GM19043 (cell line): Measurements from ENCODE around the gene SLC6A16.
"Not testable (repeated sequence)": the region's sequence is repeated elsewhere in the genome, so short reads cannot be mapped to it uniquely, and the experiment has no call there.

Experiments
- ATAC-seq: cut with Tn5 transposase; IDR thresholded peaks from one replicate; pipeline ENCODE4 v1.9.1; 2021; ENCODE audit warnings: low read depth; ENCODE audit not compliant: unreplicated experiment

Gene SLC6A16

GRCh38 chr19:49287141-49287770 lies 37.7 kb downstream of the SLC6A16 start:
- no peak for ATAC-seq

DNA sequence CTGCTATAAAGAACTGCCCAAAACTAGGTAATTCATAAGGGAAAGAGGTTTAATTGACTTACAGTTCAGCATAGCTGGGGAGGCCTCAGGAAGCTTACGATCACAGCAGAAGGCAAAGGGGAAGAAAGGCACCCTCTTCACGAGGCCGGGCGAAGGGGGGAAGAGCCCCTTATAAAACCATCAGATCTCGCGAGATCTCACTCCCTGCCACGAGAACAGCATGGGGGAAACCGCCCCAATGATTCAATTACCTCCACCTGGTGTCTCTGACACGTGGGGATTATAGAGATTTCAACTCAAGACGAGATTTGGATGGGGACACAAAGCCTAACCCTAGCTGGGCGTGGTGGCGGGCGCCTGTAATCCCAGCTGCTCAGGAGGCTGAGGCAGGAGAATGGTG lies 42.8 kb downstream of the SLC6A16 start:
- no peak for ATAC-seq

GRCh38 chr19:49272204-49272603 lies 52.8 kb downstream of the SLC6A16 start:
- ATAC-seq: no peak

GRCh38 chr19:49271080-49271753 lies 53.8 kb downstream of the SLC6A16 start:
- no peak for ATAC-seq

DNA sequence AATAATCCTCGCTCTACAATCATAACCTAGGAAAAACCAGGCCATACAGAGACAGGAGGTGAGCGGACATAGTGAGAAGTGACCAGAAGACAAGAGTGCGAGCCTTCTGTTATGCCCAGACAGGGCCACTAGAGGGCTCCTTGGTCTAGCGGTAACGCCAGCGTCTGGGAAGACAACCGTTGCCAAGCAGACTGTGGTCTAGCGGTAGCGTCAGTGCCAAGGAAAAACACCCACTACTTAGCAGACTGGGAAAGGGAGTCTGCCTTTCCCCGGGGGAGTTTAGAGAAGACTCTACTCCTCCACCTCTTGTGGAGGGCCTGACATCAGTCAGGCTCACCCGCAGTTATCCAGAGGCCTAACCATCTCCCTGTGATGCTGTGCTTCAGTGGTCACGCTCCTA lies 58.6 kb downstream of the SLC6A16 start:
- ATAC-seq: not testable (repeated sequence)

DNA sequence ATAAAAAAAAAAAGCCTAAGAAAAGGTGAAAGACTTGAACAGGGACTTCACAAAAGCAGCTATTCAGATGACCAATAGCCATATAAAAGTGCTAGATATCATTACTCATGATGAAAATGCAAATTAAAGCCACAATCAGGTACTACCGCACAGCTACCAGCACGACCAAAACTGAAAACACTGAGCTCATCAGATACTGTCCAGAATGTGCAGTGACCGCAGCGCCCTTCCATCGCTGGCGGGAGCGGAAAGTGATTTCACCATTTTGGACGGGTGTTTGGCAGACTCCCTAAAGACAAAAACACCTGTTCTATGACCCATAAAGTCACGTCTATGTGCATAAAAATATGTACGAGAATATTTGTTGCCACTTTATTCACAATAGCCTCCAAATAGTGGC lies 60.7 kb downstream of the SLC6A16 start:
- ATAC-seq: no peak

DNA sequence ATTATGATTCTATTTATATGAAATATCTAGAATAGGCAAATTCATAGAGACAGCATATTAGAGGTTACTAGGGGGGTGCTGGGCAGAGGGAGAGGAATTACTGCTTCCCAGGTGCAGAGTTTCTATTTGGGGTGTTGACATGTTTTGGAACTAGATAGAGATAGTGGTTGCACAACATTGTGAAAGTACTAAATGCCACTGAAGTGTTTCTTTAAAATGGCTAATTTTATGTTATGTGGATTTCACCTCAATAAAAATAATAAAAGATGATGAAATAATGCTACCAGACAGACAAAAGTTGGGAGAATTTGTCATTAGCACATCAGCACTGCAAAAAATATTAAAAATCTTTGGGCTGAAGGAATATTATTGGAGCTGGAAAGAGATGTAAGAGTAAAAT lies 63.4 kb downstream of the SLC6A16 start:
- ATAC-seq: no peak

DNA sequence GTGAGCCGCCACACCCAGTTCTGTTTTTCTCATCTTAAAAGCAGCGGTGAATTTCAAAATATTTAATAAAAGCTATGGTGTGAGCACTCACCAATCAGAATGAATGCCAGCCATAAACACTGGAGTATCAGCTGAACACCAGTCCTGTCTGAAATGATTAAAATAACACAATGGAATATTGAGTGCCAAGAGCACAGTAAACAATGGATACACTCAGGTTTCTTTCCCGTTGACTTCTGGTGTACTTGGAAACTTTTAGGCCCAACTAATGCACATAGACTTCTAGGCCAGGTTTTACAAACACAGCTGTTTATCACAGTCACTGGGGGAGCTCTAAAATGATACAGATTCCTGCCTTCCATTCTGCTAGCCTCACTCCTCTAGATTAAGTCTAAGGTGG lies 68.3 kb downstream of the SLC6A16 start:
- ATAC-seq: no peak

DNA sequence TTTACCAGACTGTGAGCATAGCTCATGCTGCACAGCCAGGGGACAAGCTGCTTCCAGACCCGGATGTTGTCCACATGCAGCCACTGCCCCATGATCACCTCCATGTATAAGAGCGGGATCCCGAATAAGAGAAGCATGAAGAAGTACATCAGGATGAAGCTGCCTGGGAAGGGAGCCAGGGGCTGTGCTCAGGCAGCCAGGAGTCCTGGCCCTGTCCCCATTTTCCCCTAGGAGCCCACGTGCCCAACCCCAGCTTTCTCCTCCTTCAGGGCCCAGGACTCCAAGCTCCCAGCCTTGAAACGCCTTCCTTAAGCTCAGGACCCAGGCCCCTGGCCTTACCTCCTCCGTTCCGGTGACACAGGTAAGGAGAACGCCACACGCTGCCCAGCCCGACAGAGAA lies 69.3 kb downstream of the SLC6A16 start:
- ATAC-seq: no peak

GRCh38 chr19:49249933-49250332 lies 75.1 kb downstream of the SLC6A16 start:
- ATAC-seq: no peak

DNA sequence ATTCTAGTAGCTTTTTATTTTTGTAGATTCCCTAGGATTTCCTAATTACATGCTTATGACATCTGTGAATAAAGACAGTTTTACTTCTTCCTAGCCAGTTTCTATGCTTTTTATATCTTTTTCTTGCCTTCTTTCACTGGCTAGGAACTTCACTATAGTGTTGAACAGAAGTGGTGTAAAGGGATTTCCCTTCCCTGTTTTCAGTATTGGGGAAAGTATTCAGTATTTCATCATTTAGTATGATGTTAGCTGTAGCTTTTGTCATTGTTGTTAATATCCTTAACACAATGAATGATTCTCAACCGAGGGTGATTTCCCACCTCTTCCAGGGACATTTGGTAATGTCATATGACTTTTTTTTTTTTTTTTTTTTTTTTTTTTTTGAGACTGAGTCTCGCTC lies 77.3 kb downstream of the SLC6A16 start:
- ATAC-seq: no peak

DNA sequence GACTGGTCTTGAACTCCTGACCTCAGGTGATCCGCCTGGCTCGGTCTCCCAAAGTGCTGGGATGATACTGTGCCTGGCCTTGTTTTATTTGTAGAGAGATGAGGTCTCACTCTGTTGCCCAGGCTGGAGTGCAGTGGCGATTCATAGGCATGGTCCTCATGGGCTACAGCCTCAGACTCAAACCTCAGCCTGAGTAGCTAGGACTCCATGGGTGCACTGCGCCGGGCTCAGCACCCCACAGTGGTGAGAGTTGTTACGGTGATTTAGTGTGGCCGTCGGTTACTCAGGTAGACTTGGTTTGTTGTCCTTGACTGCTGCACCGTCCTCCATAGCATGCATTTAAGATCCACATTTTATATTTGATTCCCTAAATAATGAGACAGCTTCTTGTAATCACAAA lies 80.7 kb downstream of the SLC6A16 start:
- ATAC-seq: no peak

- no peak for ATAC-seq
Observed at GRCh38 chr19:49243726-49244125, 81.3 kb downstream of the SLC6A16 start.

DNA sequence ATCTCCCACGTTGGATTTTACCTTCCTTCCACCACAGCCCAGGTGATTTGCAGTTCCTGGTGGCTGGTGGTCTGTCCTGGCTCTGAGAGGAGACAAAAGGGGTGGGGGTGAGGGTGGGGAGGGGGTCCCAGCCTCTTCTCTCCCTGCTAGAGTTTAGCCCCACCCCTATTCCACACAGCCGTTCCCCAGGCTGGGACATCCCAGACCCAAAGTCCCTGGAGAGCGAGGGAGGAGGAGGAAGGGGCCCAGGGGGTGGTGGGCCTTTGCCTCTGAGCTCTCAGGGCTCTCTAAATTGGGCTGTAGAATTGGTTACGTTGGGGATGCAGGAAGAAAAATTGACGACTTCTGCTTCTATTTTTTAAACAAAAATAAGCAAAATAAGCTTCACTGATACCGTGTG lies 81.9 kb downstream of the SLC6A16 start:
- no peak for ATAC-seq

DNA sequence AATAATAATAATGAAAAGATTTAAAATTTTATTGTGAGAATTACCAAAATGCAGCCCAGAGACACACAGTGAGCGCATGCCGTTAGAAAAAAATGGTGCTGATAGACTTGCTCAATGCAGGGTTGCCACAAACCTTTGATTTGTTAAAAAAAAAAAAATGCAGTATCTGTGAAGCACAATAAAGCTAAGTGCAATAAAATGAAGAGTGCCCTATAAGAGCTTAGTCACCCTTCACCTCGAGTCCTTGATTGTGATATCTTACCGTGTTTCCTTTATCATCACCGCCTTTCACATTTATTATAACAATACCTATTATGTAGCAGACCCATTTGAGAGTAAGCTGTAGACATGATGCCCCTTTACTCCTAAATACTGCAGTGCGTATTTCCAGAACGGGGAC lies 83.2 kb downstream of the SLC6A16 start:
- no peak for ATAC-seq
